ENCODE results near the gene TULP1.

Gene TULP1

GRCh38 chr6:35454391-35455110, 58.1 kb downstream of the TULP1 start:
- DNase-seq, result no peak

- DNase-seq, result no peak
Observed at GRCh38 chr6:35453236-35453635, 59.5 kb downstream of the TULP1 start.

- peak; percentile 96 for DNase-seq
Observed at GRCh38 chr6:35452183-35453090, 60.3 kb downstream of the TULP1 start, which contains the start of gene FANCE. TSS of gene FANCE (plus strand) at chr6:35452338. CDS start at chr6:35452546, 208 bp downstream.

GRCh38 chr6:35451354-35452182, 61.1 kb downstream of the TULP1 start:
- DNase-seq, result no peak

GRCh38 chr6:35449287-35449881, 63.3 kb downstream of the TULP1 start:
- no peak for DNase-seq

GRCh38 chr6:35448191-35448590, 64.5 kb downstream of the TULP1 start:
- DNase-seq, result no peak

Data from left hindlimb (tissue), 1 donor.